ENCODE data around the gene TOB2.

DNA sequence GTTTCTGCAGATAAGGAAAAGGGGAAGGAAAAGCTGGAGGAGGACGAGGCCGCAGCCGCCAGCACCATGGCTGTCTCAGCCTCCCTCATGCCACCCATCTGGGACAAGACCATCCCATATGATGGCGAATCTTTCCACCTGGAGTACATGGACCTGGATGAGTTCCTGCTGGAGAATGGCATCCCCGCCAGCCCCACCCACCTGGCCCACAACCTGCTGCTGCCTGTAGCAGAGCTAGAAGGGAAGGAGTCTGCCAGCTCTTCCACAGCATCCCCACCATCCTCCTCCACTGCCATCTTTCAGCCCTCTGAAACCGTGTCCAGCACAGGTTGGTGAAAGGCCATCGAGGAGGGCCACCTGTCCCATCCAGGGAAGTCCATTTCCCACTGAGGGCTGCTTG is 59.3 kb downstream of the TOB2 start:
- TF ChIP-seq, protein P1, sequence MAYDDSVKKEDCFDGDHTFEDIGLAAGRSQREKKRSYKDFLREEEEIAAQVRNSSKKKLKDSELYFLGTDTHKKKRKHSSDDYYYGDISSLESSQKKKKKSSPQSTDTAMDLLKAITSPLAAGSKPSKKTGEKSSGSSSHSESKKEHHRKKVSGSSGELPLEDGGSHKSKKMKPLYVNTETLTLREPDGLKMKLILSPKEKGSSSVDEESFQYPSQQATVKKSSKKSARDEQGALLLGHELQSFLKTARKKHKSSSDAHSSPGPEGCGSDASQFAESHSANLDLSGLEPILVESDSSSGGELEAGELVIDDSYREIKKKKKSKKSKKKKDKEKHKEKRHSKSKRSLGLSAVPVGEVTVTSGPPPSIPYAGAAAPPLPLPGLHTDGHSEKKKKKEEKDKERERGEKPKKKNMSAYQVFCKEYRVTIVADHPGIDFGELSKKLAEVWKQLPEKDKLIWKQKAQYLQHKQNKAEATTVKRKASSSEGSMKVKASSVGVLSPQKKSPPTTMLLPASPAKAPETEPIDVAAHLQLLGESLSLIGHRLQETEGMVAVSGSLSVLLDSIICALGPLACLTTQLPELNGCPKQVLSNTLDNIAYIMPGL (CRISPR knock-in tag; IDR thresholded peaks at IDR 0.05): no peak
- TF ChIP-seq FOXP1 (CRISPR knock-in tag; IDR thresholded peaks at IDR 0.05): no peak
- no peak for TF ChIP-seq RCOR1 (IDR thresholded peaks at IDR 0.05; ENCODE audit: borderline replicate concordance in 1 of 2, low read depth in 2 of 2, low read length in 2 of 2)
- no peak for TF ChIP-seq CTCF (IDR thresholded peaks at IDR 0.05 in 2 of 3, conservative IDR thresholded peaks at IDR 0.05 in 1 of 3; ENCODE audit: insufficient read depth in 2 of 3, low read depth in 1 of 3, low read length in 3 of 3)
- TF ChIP-seq FOXJ3 (CRISPR knock-in tag; IDR thresholded peaks at IDR 0.05): no peak
- TF ChIP-seq, protein P2, sequence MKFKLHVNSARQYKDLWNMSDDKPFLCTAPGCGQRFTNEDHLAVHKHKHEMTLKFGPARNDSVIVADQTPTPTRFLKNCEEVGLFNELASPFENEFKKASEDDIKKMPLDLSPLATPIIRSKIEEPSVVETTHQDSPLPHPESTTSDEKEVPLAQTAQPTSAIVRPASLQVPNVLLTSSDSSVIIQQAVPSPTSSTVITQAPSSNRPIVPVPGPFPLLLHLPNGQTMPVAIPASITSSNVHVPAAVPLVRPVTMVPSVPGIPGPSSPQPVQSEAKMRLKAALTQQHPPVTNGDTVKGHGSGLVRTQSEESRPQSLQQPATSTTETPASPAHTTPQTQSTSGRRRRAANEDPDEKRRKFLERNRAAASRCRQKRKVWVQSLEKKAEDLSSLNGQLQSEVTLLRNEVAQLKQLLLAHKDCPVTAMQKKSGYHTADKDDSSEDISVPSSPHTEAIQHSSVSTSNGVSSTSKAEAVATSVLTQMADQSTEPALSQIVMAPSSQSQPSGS (CRISPR knock-in tag; IDR thresholded peaks at IDR 0.05): no peak
- TF ChIP-seq ETV1 (tag; conservative IDR thresholded peaks at IDR 0.05; ENCODE audit: low read depth): no peak
- TF ChIP-seq ZNF764 (CRISPR knock-in tag; IDR thresholded peaks at IDR 0.05; ENCODE audit: low read depth): no peak

Data from K562 (cell line).